Right hindlimb (tissue), 1 donor: Measurements from ENCODE around the gene ZBTB3.
"Not testable (repeated sequence)": the region's sequence is repeated elsewhere in the genome, so short reads cannot be mapped to it uniquely, and the experiment has no call there.

Source experiments
- DNase-seq: peaks from one replicate; pipeline ENCODE4 v3.0.0-alpha.2; 2018

ZBTB3 gene

DNA sequence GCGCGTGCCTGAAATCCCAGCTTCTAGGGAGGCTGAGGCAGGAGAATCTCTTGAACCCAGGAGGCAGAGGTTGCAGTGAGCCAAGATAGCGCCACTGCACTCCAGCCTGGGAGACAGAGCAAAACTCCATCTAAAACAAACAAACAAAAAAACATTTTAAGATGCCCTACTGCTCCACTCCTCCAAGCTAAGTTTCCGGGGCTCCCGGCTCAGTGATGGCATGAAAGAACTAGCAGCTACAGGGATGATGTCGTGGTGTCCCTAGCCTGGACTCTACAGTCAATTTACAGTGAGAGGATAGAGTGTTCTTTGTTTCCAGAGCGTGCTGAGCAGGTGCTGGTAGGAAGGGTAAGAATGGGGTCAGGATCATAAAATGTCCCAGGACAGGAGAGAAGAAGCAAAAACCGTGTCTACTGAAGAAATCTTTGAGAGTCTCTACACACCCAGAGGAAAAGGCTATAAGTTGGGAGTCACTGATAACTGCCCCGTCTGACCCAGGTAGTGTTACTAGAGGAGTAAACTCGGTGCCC lies 1.2 kb upstream of the ZBTB3 start:
- no peak for DNase-seq

DNA sequence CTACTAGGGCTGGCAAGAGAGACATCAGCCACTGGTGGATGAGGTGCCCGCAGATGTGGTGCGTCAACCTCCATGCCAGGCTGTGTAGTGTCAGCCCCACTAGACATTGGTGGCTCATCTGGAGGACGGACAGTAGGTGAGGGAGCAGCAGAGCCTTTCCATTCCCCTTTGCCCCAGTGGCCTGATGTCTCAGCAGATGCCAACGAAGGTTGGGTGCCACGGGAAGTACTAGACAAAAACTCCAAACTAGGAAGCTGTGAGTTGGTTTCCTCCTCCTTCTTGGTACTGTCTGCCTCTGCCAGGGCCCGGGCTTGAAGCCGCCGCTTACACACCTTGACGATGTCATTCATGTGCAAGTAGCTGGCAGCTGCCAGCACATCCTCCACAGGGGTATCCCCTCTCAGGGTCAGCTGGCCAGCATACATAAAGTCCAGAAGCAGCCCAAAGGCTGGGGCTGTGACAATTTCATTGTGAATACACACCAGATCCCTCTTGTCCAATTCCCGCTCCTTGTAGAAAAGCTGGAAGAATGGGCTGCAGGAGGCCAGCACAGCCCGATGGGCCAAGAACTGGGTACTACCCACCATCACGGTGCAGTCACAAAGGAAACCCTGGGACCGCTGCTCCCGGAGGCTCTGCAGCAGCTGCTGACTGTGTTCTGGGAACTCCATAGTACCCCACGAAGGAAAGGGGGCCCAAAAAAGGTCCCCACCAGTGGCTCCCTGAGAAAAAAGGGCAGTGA lies 795 bp downstream of the ZBTB3 start:
- no peak for DNase-seq

- no peak for DNase-seq
Measured at GRCh38 chr11:62752177-62752785, 1.7 kb downstream of the ZBTB3 start.

- DNase-seq = not testable (repeated sequence)
Measured at GRCh38 chr11:62749931-62750330, 4.0 kb downstream of the ZBTB3 start.

DNA sequence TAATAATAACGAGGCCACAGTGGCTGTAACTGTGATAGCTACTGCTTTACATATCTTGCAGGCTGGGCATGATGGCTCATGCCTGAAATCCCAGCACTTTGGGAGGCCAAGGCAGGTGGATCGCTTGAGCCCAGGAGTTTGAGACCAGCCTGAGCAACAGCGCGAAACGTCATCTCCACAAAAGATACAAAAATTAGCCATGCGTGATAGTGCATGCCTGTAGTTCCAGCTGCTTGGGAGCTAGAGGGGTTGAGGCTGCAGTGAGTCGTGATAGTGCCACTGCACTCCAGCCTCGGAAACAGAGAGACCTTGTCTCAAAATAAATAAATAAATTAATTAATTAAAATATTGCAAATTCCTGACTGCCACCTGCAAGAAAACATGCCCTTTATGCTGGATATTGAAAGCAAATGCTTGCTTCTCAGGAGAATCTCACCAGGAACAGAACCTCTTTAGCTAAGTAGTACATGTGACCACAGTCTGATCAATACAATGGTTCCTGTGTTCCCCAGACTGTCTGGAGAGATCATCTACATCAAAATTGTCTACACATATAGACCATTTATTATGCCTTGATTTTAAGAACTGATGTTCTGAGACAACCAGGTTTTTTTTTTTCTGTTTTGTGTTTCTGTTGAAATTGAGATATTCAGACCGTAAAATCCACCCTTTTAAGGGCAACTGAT lies 6.3 kb downstream of the ZBTB3 start:
- no peak for DNase-seq

GRCh38 chr11:62737196-62737595 lies 16.8 kb downstream of the ZBTB3 start:
- DNase-seq = no peak

DNA sequence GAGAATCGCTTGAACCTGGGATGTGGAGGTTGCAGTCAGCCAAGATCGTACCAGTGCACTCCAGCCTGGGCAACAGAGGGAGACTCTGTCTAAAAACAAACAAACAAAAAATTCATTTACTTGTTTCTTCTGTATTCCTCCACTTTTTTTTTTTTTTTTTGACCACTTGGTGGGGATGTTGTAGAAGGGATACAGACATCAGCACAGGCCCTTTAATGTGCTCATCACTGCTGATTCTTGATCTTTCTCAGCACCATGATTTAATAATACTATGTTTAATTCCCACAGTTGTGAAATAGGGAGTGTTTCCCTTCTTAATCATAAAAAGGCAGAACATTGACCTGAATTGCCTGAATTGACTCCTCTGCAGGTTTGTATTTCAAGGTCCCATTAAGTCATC lies 21.1 kb downstream of the ZBTB3 start:
- no peak for DNase-seq

DNA sequence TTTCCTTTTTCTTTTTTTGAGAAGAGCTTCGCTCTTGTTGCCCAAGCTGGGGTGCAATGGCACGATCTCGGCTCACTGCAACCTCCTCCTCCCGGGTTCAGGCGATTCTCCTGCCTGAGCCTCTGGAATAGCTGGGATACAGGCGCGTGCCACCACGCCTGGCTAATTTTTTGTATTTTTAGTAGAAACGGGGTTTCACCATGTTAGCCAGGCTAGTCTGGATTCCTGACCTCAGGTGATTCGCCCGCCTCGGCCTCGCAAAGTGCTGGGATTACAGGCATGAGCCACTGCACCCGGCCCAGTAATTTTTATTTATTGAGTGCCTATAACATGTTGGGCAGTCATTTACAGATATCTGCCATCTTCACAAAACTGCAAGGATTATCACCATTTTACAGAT lies 23.9 kb downstream of the ZBTB3 start:
- DNase-seq = not testable (repeated sequence)

DNA sequence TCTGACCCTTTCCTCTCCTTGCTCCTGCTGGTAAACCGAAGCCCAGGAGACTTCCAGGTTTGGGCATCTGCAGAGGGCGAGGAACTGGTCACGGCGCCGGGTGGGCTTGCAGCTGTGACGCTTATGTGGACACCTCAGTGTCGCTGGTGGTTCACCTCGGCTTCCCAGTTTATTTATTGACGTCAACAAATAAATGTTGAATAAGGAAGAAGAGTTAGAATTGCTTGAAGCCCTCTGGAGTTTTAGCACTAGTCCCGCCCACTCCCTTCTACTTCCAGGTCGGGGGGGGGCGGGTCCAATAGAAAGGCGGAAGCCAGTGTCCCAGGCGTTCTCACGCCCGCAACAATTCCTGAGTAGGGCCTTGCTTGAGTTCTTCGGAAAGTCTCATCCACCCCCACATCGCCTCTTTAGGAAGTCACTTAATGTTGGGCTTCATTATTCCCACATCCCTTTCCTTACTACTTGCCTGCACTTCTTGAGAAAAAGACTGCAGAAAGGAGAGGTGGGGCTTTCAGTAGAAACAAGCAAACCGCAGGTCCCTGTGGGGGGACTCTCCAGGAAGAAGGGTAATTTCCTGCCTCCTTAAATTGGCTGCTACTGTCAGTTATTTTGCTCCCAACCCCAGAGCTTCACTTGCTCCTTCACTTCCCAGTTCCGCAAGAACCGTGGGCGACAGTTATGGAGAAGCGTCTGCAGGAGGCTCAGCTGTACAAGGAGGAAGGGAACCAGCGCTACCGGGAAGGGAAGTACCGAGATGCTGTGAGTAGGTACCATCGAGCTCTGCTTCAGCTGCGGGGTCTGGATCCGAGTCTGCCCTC lies 25.6 kb downstream of the ZBTB3 start, which contains the start of gene TTC9C:
Gene TTC9C, plus strand, starts transcription at position 316 of the 818 bp plus-strand sequence. Its CDS starts 363 bp downstream, at position 679.
- DNase-seq = peak; percentile 94

- DNase-seq = peak; percentile 93
Measured at GRCh38 chr11:62727872-62728170, 26.1 kb downstream of the ZBTB3 start.

DNA sequence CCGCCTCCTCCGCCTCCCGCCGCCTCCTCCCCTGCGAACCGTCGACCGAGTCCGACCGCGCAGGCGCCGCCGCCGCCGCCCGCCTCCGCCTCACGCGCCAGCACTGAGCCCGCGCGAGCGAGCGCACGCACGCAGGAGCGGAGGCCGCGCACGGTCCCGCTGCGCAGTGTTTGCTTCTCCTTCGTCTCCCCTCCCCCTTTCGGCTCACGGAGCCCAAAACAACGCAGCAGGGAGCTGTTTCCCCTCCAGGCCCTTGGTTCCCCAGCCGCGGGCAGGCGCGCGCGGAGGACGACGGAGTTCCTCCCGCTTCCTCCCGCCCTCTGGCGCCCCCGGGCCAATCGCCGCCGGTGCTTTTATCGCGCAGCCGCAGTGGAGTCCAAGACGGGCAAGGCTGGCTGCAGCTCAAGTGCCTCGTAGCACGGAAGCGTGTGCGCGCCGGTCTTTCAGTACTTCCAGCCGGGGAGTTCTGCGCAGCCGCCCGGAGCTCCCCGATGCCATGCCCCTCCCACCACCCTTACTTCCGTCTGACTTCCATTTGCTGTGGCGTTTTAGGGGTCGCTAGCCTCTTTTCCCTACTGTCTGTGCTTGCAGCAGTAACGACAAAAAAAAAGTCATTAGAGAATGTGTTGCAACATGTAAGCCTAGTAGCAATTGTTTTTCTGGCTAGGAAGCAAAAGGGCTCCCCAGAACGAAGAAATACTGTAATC lies 26.6 kb downstream of the ZBTB3 start, which contains the start of gene HNRNPUL2:
Gene HNRNPUL2, minus strand, starts transcription at position 293 of the 707 bp plus-strand sequence. CDS start 301 bp downstream, outside the sequence.
- DNase-seq = peak; percentile 99

- DNase-seq = no peak
Measured at GRCh38 chr11:62726915-62727164, 27.1 kb downstream of the ZBTB3 start.

GRCh38 chr11:62726156-62726914 lies 27.6 kb downstream of the ZBTB3 start:
- DNase-seq = no peak

- no peak for DNase-seq
Measured at GRCh38 chr11:62725646-62726045, 28.3 kb downstream of the ZBTB3 start.

GRCh38 chr11:62724171-62724570 lies 29.8 kb downstream of the ZBTB3 start:
- no peak for DNase-seq

- DNase-seq = no peak
Measured at GRCh38 chr11:62721994-62722393, 32.0 kb downstream of the ZBTB3 start.

- DNase-seq = no peak
Measured at GRCh38 chr11:62719302-62719978, 34.5 kb downstream of the ZBTB3 start.

- no peak for DNase-seq
Measured at GRCh38 chr11:62716816-62717215, 37.1 kb downstream of the ZBTB3 start.

DNA sequence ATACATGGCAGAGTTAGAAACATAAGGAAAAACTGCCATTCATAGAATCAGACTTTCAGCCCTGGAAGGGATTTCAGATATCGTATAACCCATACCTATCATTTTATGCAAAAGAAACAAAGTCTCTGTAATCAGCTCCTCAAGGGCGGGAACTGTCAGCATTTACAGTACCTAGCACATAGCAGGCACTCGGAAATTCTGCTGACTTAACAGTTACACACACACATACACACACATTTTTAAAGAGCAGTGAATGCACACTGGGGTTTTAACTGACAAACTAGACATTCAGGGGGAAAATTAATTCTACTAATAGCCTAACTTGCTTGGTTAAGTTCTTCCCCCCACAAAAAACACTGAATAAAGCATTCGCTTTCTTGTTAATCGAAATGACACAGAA lies 37.8 kb downstream of the ZBTB3 start:
- no peak for DNase-seq

GRCh38 chr11:62715150-62716130 lies 38.5 kb downstream of the ZBTB3 start:
- DNase-seq = no peak
